ENCODE measurements around the gene ALLC. TPM values are rescaled to one million over a fixed set of nuclear protein-coding genes. Genes with fewer than 3 reads are reported as not detected.

The ALLC gene
- total RNA-seq, 1 experiment from 2014 or later, result not detected

DNA sequence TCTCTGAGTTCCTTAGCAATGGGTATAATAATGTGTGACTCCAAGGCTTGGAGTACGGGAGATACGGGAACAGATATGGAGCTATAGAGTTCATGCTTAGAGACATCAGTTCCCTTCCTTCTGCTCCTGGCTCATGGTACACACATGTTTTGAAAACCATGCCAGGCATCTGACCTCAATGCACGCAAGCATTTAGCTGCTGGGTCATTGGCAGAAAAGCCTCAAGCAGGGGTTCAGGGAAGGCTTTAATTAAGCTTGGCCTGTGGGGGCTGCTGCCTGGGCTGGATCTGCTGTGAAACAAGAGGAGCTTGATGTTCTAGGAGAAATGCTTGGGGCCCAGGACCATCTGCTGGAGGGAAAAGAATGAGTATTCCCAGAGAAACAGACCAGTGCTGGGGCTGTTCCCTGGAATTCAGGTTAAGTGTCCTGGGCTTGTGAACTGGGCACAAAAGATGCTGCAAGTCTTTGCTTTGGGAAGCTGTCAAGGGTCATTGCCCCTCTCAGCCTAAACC, 3.2 kb downstream of the ALLC start:
- DNase-seq, result no peak
- BruUV-seq (replicated peaks), result no TSS peak
- no peaks in the 10 kb centered on the region for H3K27me3 ChIP-seq (ENCODE audit: low read length)
- H3K4me1 ChIP-seq (ENCODE audit: insufficient read depth, low read length), result no peaks in the 10 kb centered on the region
- H3K9me3 ChIP-seq (ENCODE audit: low read length), result no peaks in the 10 kb centered on the region
- no peaks in the 10 kb centered on the region for H3K36me3 ChIP-seq (ENCODE audit: low read depth, low read length)
- H3K79me2 ChIP-seq (ENCODE audit: low read length), result no peaks in the 10 kb centered on the region
- no peak overlapping the region for H3K4me3 ChIP-seq (ENCODE audit: low read length)
- H3K9me2 ChIP-seq (replicated peaks; ENCODE audit: low read length), result no peaks in the 10 kb centered on the region
- CTCF ChIA-PET, result no interaction called here
- no peak overlapping the region for H3K4me2 ChIP-seq (ENCODE audit: low read length)
- POLR2A ChIA-PET (ENCODE audit: unreplicated experiment), result no interaction called here
- H3K9ac ChIP-seq (ENCODE audit: low read length), result no peak overlapping the region
- H3F3A ChIP-seq (ENCODE audit: low read length, unreplicated experiment), result no peaks in the 10 kb centered on the region
- H3K27ac ChIP-seq (ENCODE audit: low read length), result no peak overlapping the region
- TF ChIP-seq CTCF (conservative IDR thresholded peaks at IDR 0.05; ENCODE audit: low read depth, low read length) (no peak), EZH2phosphoT487 (IDR thresholded peaks at IDR 0.05; ENCODE audit: borderline replicate concordance, low read length) (no peak), EZH2 (IDR thresholded peaks at IDR 0.05; ENCODE audit: low read length, unreplicated experiment) (no peak)
- ATAC-seq, result no peak
- no peaks in the 10 kb centered on the region for H4K20me1 ChIP-seq (ENCODE audit: low read length)
- no peak overlapping the region for H2AFZ ChIP-seq (ENCODE audit: low read length)
- intact Hi-C loops (cut with micrococcal nuclease), result no loop called here

- Histone ChIP-seq H3K27me3 (ENCODE audit: low read length) (no peaks in the 10 kb centered on the region), H3K9ac (ENCODE audit: low read length) (no peak overlapping the region), H3K4me3 (ENCODE audit: low read length) (no peak overlapping the region), H2AFZ (ENCODE audit: low read length) (no peak overlapping the region), H3K79me2 (ENCODE audit: low read length) (no peaks in the 10 kb centered on the region), H3K9me2 (replicated peaks; ENCODE audit: low read length) (no peaks in the 10 kb centered on the region), H3K4me1 (ENCODE audit: insufficient read depth, low read length) (no peaks in the 10 kb centered on the region), H3F3A (ENCODE audit: low read length, unreplicated experiment) (no peaks in the 10 kb centered on the region), H3K27ac (ENCODE audit: low read length) (no peak overlapping the region), H3K36me3 (ENCODE audit: low read depth, low read length) (no peaks in the 10 kb centered on the region), H3K4me2 (ENCODE audit: low read length) (no peak overlapping the region), H3K9me3 (ENCODE audit: low read length) (no peaks in the 10 kb centered on the region), H4K20me1 (ENCODE audit: low read length) (no peaks in the 10 kb centered on the region)
- no peak for ATAC-seq
- intact Hi-C loops (cut with micrococcal nuclease), result no loop called here
- no peak for DNase-seq
- BruUV-seq (replicated peaks), result no TSS peak
- POLR2A ChIA-PET (ENCODE audit: unreplicated experiment), result no interaction called here
- no peak for TF ChIP-seq EZH2phosphoT487 (IDR thresholded peaks at IDR 0.05; ENCODE audit: borderline replicate concordance, low read length)
- TF ChIP-seq EZH2 (IDR thresholded peaks at IDR 0.05; ENCODE audit: low read length, unreplicated experiment), result no peak
- no peak for TF ChIP-seq CTCF (conservative IDR thresholded peaks at IDR 0.05; ENCODE audit: low read depth, low read length)
- CTCF ChIA-PET, result no interaction called here
Observed at GRCh38 chr2:3662239-3662638, 4.2 kb downstream of the ALLC start.

DNA sequence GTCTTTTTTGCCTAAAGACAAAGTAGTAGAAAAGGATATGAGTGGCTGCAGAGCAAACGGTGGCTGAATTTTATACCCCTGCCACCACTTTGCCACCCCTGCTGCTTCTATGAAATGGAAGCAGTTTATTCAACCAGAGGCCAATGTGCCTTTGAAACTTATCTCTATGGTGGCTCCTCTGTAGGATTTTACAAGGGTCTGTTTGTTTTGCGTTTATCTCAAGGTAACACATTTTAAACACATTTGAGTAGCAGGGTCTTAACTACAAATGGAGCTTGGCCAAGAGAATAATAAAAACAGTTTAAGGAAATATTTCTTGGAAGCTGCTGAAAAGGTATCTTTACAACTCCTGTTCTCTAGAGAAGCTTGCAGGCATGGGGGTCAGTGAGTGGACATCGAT, 6.1 kb downstream of the ALLC start:
- BruUV-seq (replicated peaks), result no TSS peak
- Histone ChIP-seq H3K9ac (ENCODE audit: low read length) (no peak overlapping the region), H3K27me3 (ENCODE audit: low read length) (no peaks in the 10 kb centered on the region), H2AFZ (ENCODE audit: low read length) (no peak overlapping the region), H3K9me2 (replicated peaks; ENCODE audit: low read length) (no peaks in the 10 kb centered on the region), H3K36me3 (ENCODE audit: low read depth, low read length) (no peaks in the 10 kb centered on the region), H4K20me1 (ENCODE audit: low read length) (no peaks in the 10 kb centered on the region), H3K4me2 (ENCODE audit: low read length) (no peak overlapping the region), H3K4me1 (ENCODE audit: insufficient read depth, low read length) (no peaks in the 10 kb centered on the region), H3K4me3 (ENCODE audit: low read length) (no peak overlapping the region), H3K27ac (ENCODE audit: low read length) (no peak overlapping the region), H3F3A (ENCODE audit: low read length, unreplicated experiment) (no peaks in the 10 kb centered on the region), H3K9me3 (ENCODE audit: low read length) (no peaks in the 10 kb centered on the region), H3K79me2 (ENCODE audit: low read length) (no peaks in the 10 kb centered on the region)
- ChIA-PET POLR2A (ENCODE audit: unreplicated experiment) (no interaction called here), CTCF (no interaction called here)
- TF ChIP-seq EZH2 (IDR thresholded peaks at IDR 0.05; ENCODE audit: low read length, unreplicated experiment) (no peak), EZH2phosphoT487 (IDR thresholded peaks at IDR 0.05; ENCODE audit: borderline replicate concordance, low read length) (no peak), CTCF (conservative IDR thresholded peaks at IDR 0.05; ENCODE audit: low read depth, low read length) (no peak)
- DNase-seq (no peak), ATAC-seq (no peak)
- intact Hi-C loops (cut with micrococcal nuclease), result no loop called here

Measured in PC-3 (cell line).